SH-SY5Y (cell line): ENCODE results near the gene GAS2L3.

Experiments used
- GATA2 ChIP-seq: IDR thresholded peaks from 2 replicates; pipeline ENCODE4 v1.6.1; 2011; ENCODE audit warnings: mild to moderate bottlenecking, low read depth, low read length
- GATA3 ChIP-seq: IDR thresholded peaks from 2 replicates; pipeline ENCODE4 v1.6.1; 2011; ENCODE audit warnings: low read depth, mild to moderate bottlenecking, low read length, moderate library complexity

DNA sequence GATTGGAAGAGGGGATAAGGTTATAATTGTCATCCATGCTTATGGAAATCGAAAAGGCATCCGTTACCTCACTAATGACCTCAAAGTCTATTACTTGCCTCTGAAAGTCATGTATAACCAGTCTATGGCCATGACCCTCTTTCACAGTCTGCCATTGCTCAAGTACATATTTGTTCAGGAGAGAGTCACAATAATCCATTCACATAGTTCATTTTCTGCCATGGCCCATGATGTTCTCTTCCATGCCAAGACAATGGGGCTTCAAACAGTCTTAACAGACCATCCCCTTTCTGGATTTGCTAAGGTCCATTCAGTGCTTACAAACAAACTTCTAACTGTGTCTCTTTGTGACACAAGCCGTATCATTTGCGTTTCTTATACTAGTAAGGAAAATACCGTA is 5.4 kb downstream of the GAS2L3 start:
- TF ChIP-seq GATA3 = no peak
- TF ChIP-seq GATA2 = no peak
